Liver (tissue), 9 donors: ENCODE measurements around the gene PDP2. TPM values are rescaled to one million over a fixed set of nuclear protein-coding genes. Genes with fewer than 3 reads are reported as not detected.
A peak's percentile ranks its signal among the peaks of the same experiment; 100 is the strongest.

Source experiments
- DNase-seq: peaks from one replicate; pipeline ENCODE4 v3.0.0-alpha.2; 2017; ENCODE audit warnings: low spot score
- H3K27ac ChIP-seq, 2 donors: one replicate each; pipeline ENCODE4 v1.7.0; 2013; ENCODE audit warnings: inconsistent platforms in 2 of 2, low read length in 2 of 2, control low read depth in 1 of 2, low read depth in 1 of 2, mild to moderate bottlenecking in 1 of 2
- H3K27me3 ChIP-seq, 4 donors: one replicate each; pipeline versions ENCODE4 v1.6.1 to v1.7.0; 2013; ENCODE audit warnings: low read length in 3 of 4, inconsistent platforms in 1 of 4, mild to moderate bottlenecking in 1 of 4, moderate library complexity in 1 of 4; ENCODE audit not compliant: control insufficient read depth in 4 of 4, insufficient read depth in 4 of 4
- H3K36me3 ChIP-seq, 4 donors: one replicate each; pipeline versions ENCODE4 v1.6.1 to v1.7.0; 2013; ENCODE audit warnings: low read length in 3 of 4, mild to moderate bottlenecking in 3 of 4, low read depth in 1 of 4, moderate library complexity in 1 of 4; ENCODE audit not compliant: control insufficient read depth in 4 of 4, insufficient read depth in 3 of 4
- H3K4me1 ChIP-seq, 4 donors: one replicate each; pipeline versions ENCODE4 v1.6.1 to v1.7.0; 2013; ENCODE audit warnings: low read length in 3 of 4, mild to moderate bottlenecking in 3 of 4, moderate library complexity in 1 of 4; ENCODE audit not compliant: control insufficient read depth in 4 of 4, insufficient read depth in 4 of 4
- H3K4me3 ChIP-seq, 3 donors: one replicate each; pipeline versions ENCODE4 v1.6.1 to v1.7.0; 2013; ENCODE audit warnings: low read length in 3 of 3, control low read depth in 1 of 3, low read depth in 1 of 3, mild to moderate bottlenecking in 1 of 3
- H3K9ac ChIP-seq, 2 donors: one replicate each; pipeline ENCODE4 v1.7.0; 2013; ENCODE audit warnings: low read length in 2 of 2, mild to moderate bottlenecking in 2 of 2, moderate library complexity in 2 of 2, control low read depth in 1 of 2, low read depth in 1 of 2
- H3K9me3 ChIP-seq, 4 donors: one replicate each; pipeline versions ENCODE4 v1.6.1 to v1.7.0; 2013; ENCODE audit warnings: low read length in 3 of 4; ENCODE audit not compliant: control insufficient read depth in 4 of 4
- ATF3 ChIP-seq: IDR thresholded peaks from 2 replicates; pipeline ENCODE4 v1.6.1; 2016; ENCODE audit warnings: antibody characterized with exemption
- EGR1 ChIP-seq, 2 donors: IDR thresholded peaks; 2 replicates each; pipeline ENCODE4 v1.6.1; 2016 to 2018; ENCODE audit warnings: antibody characterized with exemption in 2 of 2, low read depth in 2 of 2
- FOXA1 ChIP-seq: IDR thresholded peaks from 2 replicates; pipeline ENCODE4 v1.6.1; 2016; ENCODE audit warnings: antibody characterized with exemption
- GABPA ChIP-seq, 2 donors: IDR thresholded peaks in 1 of 2; conservative IDR thresholded peaks in 1 of 2; 2 replicates each; pipeline ENCODE4 v1.6.1; 2016; ENCODE audit warnings: antibody characterized with exemption in 2 of 2, mild to moderate bottlenecking in 1 of 2, moderate library complexity in 1 of 2
- HNF4A ChIP-seq, 2 donors: conservative IDR thresholded peaks; 2 replicates each; pipeline ENCODE4 v1.6.1; 2016; ENCODE audit warnings: antibody characterized with exemption in 2 of 2, mild to moderate bottlenecking in 2 of 2
- JUND ChIP-seq, 2 donors: IDR thresholded peaks; 2 replicates each; pipeline ENCODE4 v1.6.1; 2016; ENCODE audit warnings: antibody characterized with exemption in 2 of 2
- MAX ChIP-seq: IDR thresholded peaks from 2 replicates; pipeline ENCODE4 v1.6.1; 2016; ENCODE audit warnings: antibody characterized with exemption
- NR2F2 ChIP-seq: IDR thresholded peaks from 2 replicates; pipeline ENCODE4 v1.6.1; 2016; ENCODE audit warnings: antibody characterized with exemption
- RAD21 ChIP-seq, 2 donors: IDR thresholded peaks; 2 replicates each; pipeline ENCODE4 v1.6.1; 2016; ENCODE audit warnings: antibody characterized with exemption in 2 of 2, mild to moderate bottlenecking in 2 of 2
- REST ChIP-seq: IDR thresholded peaks from 2 replicates; pipeline ENCODE4 v1.6.1; 2016; ENCODE audit warnings: antibody characterized with exemption, mild to moderate bottlenecking
- RXRA ChIP-seq, 2 donors: IDR thresholded peaks; 2 replicates each; pipeline ENCODE4 v1.6.1; 2017 to 2018; ENCODE audit warnings: antibody characterized with exemption in 2 of 2, mild to moderate bottlenecking in 1 of 2
- SP1 ChIP-seq: IDR thresholded peaks from 2 replicates; pipeline ENCODE4 v1.6.1; 2018; ENCODE audit warnings: antibody characterized with exemption, mild to moderate bottlenecking
- TAF1 ChIP-seq: conservative IDR thresholded peaks from 2 replicates; pipeline ENCODE4 v1.6.1; 2016; ENCODE audit warnings: antibody characterized with exemption, mild to moderate bottlenecking
- YY1 ChIP-seq: IDR thresholded peaks from 2 replicates; pipeline ENCODE4 v1.6.1; 2016; ENCODE audit warnings: antibody characterized with exemption, mild to moderate bottlenecking
- WGBS: extraction: QIAGEN DNeasy Blood & Tissue Kit; methylation state at CpG from one replicate; pipeline ENCODE4 v1.1.7; 2013; 5-methylcytosine and 5-hydroxymethylcytosine counted together
- polyA plus RNA-seq, 2 donors: library from polyadenylated mRNA; stranded (reverse) in 1 of 2; unstranded in 1 of 2; fragments of 200-250 nt in 1 of 2; fragments of >200 nt in 1 of 2; fragmentation: Nextera tagmentation in 1 of 2; extraction: Ambion mirVana in 1 of 2; gene quantifications; one replicate each; pipeline versions ENCODE4 v1.2.1 to v1.2.3, GENCODE V29; 2013 to 2015
- total RNA-seq, 2 donors: library from RNA; depleted of rRNA; stranded (reverse); fragments of >200 nt; gene quantifications; one replicate each; pipeline ENCODE4 v1.2.3, GENCODE V29; 2014
- TF ChIP-seq, protein P1 (sequence below): IDR thresholded peaks from 2 replicates; pipeline ENCODE4 v1.6.1; 2016; ENCODE audit warnings: antibody characterized with exemption
- TF ChIP-seq, protein P2 (sequence below): fragments of 150-350 bp; IDR thresholded peaks from 2 replicates; pipeline ENCODE4 v1.5.1; 2017; ENCODE audit warnings: improper control_type of control experiment, low read depth, low read length; ENCODE audit not compliant: missing input control
- donor health status: healthy.
- donor health status: healthy.
- donor health status: healthy.
- donor health status: healthy.
- donor health status: healthy.

Gene PDP2
- total and polyA plus RNA-seq, 4 donors = 2.3 to 9.4 (median 6.1) TPM

DNA sequence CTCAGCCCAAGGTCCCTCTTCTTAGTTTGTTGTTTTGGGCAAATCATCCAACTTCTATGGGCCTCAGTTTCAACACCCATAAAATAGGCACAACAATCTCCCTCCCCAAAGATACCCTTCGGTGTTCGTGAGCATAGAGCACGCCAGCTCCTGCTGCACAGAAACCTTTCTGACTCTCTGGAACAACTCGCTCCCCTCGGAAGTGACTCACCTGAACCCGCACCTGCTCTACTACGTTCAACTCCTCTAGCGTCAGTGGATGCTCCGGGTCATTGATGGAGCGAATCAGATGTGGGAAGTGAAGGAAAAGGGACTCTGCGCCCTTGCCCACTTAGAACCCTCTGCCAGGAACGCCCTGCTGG, 53.4 kb downstream of the PDP2 start:
- H3K4me1 ChIP-seq = peaks cover 5 to 54% (median 43%) of the 10 kb centered on the region in 4 donors
- peak overlapping the region; percentile 94 to 96 for H3K27ac ChIP-seq
- no peak for DNase-seq
- no peaks in the 10 kb centered on the region for H3K9me3 ChIP-seq
- H3K36me3 ChIP-seq = no peaks in the 10 kb centered on the region
- H3K9ac ChIP-seq = peak overlapping the region; percentile 61 to 86
- TF ChIP-seq RAD21 (IDR thresholded peaks at IDR 0.05) = no peak
- no peak for TF ChIP-seq RXRA (IDR thresholded peaks at IDR 0.05)
- TF ChIP-seq NR2F2 = no peak
- TF ChIP-seq TAF1 = no peak
- TF ChIP-seq SP1 = no peak
- no peak for TF ChIP-seq HNF4A (conservative IDR thresholded peaks at IDR 0.05)
- TF ChIP-seq, protein P1, sequence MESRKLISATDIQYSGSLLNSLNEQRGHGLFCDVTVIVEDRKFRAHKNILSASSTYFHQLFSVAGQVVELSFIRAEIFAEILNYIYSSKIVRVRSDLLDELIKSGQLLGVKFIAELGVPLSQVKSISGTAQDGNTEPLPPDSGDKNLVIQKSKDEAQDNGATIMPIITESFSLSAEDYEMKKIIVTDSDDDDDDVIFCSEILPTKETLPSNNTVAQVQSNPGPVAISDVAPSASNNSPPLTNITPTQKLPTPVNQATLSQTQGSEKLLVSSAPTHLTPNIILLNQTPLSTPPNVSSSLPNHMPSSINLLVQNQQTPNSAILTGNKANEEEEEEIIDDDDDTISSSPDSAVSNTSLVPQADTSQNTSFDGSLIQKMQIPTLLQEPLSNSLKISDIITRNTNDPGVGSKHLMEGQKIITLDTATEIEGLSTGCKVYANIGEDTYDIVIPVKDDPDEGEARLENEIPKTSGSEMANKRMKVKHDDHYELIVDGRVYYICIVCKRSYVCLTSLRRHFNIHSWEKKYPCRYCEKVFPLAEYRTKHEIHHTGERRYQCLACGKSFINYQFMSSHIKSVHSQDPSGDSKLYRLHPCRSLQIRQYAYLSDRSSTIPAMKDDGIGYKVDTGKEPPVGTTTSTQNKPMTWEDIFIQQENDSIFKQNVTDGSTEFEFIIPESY = no peak
- no peak for TF ChIP-seq GABPA (IDR thresholded peaks at IDR 0.05 in 1 of 2, conservative IDR thresholded peaks at IDR 0.05 in 1 of 2)
- TF ChIP-seq MAX = no peak
- TF ChIP-seq EGR1 (IDR thresholded peaks at IDR 0.05; ENCODE audit: low read depth in 2 of 2) = no peak
- TF ChIP-seq JUND (IDR thresholded peaks at IDR 0.05) = no peak
- no peak for TF ChIP-seq YY1
- TF ChIP-seq ATF3 = no peak
- no peak for TF ChIP-seq REST
- no peak for TF ChIP-seq FOXA1
- TF ChIP-seq, protein P2, sequence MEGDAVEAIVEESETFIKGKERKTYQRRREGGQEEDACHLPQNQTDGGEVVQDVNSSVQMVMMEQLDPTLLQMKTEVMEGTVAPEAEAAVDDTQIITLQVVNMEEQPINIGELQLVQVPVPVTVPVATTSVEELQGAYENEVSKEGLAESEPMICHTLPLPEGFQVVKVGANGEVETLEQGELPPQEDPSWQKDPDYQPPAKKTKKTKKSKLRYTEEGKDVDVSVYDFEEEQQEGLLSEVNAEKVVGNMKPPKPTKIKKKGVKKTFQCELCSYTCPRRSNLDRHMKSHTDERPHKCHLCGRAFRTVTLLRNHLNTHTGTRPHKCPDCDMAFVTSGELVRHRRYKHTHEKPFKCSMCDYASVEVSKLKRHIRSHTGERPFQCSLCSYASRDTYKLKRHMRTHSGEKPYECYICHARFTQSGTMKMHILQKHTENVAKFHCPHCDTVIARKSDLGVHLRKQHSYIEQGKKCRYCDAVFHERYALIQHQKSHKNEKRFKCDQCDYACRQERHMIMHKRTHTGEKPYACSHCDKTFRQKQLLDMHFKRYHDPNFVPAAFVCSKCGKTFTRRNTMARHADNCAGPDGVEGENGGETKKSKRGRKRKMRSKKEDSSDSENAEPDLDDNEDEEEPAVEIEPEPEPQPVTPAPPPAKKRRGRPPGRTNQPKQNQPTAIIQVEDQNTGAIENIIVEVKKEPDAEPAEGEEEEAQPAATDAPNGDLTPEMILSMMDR = no peak
- no peaks in the 10 kb centered on the region for H3K27me3 ChIP-seq
- peak overlapping the region; percentile 77 to 93 (median 81) for H3K4me3 ChIP-seq
- WGBS = 1% methylated on average over 12 of the region's 12 CpGs
